Mucosa of descending colon (tissue), 3 donors: ENCODE measurements around the gene STRA6. TPM values are rescaled to one million over a fixed set of nuclear protein-coding genes. Genes with fewer than 3 reads are reported as not detected.

Experiments used
- ATAC-seq: fragments of 200-7000 bp; cut with Tn5 transposase; one replicate; pipeline ENCODE4 v1.9.1; 2020; ENCODE audit warnings: mild to moderate bottlenecking, moderate library complexity
- DNase-seq, 3 donors: peaks; one replicate each; pipeline ENCODE4 v3.0.0-alpha.2; 2020
- H3K36me3 ChIP-seq: fragments of 200-600 bp; one replicate; pipeline ENCODE4 v1.8.0; 2021; ENCODE audit warnings: low read depth, mild to moderate bottlenecking
- H3K4me1 ChIP-seq: fragments of 200-600 bp; one replicate; pipeline ENCODE4 v1.8.0; 2021; ENCODE audit warnings: low read depth, mild to moderate bottlenecking
- H3K4me3 ChIP-seq: fragments of 200-600 bp; one replicate; pipeline ENCODE4 v1.8.0; 2021; ENCODE audit warnings: mild to moderate bottlenecking
- H3K9me3 ChIP-seq: fragments of 200-600 bp; one replicate; pipeline ENCODE4 v1.8.0; 2021; ENCODE audit warnings: mild to moderate bottlenecking
- intact Hi-C, 2 donors: fragments of 100-400 bp; cut with DNase I in 1 of 2; cut with micrococcal nuclease in 1 of 2; formaldehyde crosslinking; loops; one replicate each; pipeline versions ENCODE4 v1.11.0 to v1.11.1; 2022; cut with DNase I, micrococcal nuclease
- long read RNA-seq, 2 donors: library from polyadenylated mRNA; unstranded; transcript quantifications; one replicate each; pipeline ENCODE4 v2.0.0, GENCODE V29; 2019 to 2021
- total RNA-seq, 3 donors: library from RNA; stranded (reverse); fragmentation: NEBNext Ultra II Directional in 2 of 3; extraction: Animal tissue kit (Norgen Biotek cat#: 25700) in 2 of 3; gene quantifications; one replicate each; pipeline versions ENCODE4 v1.2.1 to v1.2.4, GENCODE V29; 2021 to 2023
- TF ChIP-seq, protein P1 (sequence below): fragments of 200-600 bp; IDR thresholded peaks from one replicate; pipeline ENCODE4 v1.8.0; 2022; ENCODE audit warnings: antibody characterized with exemption, mild to moderate bottlenecking
- donor health status: DM: no; HTN: no; CAD: no; lungs with moderate emphysema.
- donor health status: DM: no; HTN: no; CAD: no.
- donor health status: DM: no; HTN: yes; CAD: no.

Gene STRA6
- under 1 TPM in 1 of 3 donors, not detected in 2; 0.35 TPM for total RNA-seq
- long read RNA-seq, donor 1 = 0 reads
- long read RNA-seq, donor 2 = 0 reads

- no peaks in the 10 kb centered on the region for H3K9me3 ChIP-seq
- no peaks in the 10 kb centered on the region for H3K4me1 ChIP-seq
- ATAC-seq (peak; percentile 60), DNase-seq (peak in 1 of 3 donors; percentile 26)
- TF ChIP-seq, protein P1, sequence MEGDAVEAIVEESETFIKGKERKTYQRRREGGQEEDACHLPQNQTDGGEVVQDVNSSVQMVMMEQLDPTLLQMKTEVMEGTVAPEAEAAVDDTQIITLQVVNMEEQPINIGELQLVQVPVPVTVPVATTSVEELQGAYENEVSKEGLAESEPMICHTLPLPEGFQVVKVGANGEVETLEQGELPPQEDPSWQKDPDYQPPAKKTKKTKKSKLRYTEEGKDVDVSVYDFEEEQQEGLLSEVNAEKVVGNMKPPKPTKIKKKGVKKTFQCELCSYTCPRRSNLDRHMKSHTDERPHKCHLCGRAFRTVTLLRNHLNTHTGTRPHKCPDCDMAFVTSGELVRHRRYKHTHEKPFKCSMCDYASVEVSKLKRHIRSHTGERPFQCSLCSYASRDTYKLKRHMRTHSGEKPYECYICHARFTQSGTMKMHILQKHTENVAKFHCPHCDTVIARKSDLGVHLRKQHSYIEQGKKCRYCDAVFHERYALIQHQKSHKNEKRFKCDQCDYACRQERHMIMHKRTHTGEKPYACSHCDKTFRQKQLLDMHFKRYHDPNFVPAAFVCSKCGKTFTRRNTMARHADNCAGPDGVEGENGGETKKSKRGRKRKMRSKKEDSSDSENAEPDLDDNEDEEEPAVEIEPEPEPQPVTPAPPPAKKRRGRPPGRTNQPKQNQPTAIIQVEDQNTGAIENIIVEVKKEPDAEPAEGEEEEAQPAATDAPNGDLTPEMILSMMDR = no peak
- H3K4me3 ChIP-seq = no peak within 1 kb of the TSS
- H3K36me3 ChIP-seq = no peaks in the 10 kb centered on the region
- intact Hi-C loops = no loop called here
These were observed at the start of gene STRA6 for GRCh38 chr15:74202452-74203401. Gene STRA6 (minus strand): TSS chr15:74202787. CDS start chr15:74202267, 520 bp downstream.

- H3K9me3 ChIP-seq = no peaks in the 10 kb centered on the region
- DNase-seq (no peak), ATAC-seq (no peak)
- no peak overlapping the region for H3K4me3 ChIP-seq
- TF ChIP-seq, protein P1 = no peak
- intact Hi-C loops = no loop called here
- no peaks in the 10 kb centered on the region for H3K4me1 ChIP-seq
- no peaks in the 10 kb centered on the region for H3K36me3 ChIP-seq
These were observed 49.7 kb upstream of the STRA6 start for GRCh38 chr15:74252291-74252690.

DNA sequence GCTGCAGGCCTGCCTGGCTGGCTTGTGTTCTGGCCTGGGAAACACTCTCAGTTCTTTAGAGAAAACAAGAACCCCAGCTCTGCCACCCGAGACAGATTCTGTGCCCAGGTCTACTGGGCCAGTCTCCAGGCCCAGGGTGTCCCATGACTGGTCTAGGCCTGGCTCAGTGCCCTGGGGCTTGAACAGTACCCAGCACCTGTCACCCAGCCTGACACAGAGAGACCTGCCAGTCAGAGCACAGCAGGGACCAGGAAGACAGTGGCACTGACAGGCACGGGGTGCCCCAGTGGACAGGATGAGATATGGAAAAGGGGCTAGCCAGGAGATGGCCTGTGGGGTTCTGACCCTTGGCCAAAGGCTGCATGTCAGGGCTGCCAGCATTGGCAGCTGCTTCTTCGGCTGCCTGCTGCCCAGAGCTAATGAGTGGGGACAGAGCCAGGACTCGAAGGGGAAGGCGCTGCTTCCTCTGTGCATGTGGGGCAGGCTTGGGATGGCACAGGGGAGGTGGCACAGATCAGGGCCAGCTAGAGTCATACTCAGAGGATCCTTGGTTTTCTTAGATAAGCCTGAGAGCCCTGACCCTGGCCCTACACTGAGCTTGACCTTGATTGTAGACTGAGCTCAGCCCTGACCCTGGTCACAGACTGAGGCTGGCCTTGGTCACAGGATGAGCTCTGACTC is 48.7 kb upstream of the STRA6 start:
- H3K36me3 ChIP-seq = no peaks in the 10 kb centered on the region
- no peak overlapping the region for H3K4me3 ChIP-seq
- intact Hi-C loops = no loop called here
- H3K9me3 ChIP-seq = no peaks in the 10 kb centered on the region
- TF ChIP-seq, protein P1 = no peak
- DNase-seq (no peak), ATAC-seq (peak; percentile 16)
- no peaks in the 10 kb centered on the region for H3K4me1 ChIP-seq

DNA sequence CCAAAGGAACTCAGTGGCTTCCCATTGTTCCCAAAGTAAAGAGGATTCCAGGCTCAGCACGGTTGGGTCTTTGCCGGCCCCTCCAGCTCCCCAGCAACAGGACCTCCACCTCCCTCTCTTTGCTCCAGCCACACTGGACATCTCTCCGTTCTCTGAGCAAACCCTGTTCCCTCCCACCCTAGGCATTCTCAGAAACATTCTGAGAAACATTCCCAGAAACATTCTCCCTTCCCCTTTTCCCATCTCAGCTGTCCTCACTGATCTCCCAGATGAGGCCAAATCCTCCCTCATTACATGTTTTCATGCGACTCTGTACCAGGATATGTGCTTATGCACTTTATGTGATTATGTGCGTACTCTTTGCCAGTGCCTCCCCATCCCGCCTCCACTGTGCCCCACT is 47.7 kb upstream of the STRA6 start:
- TF ChIP-seq, protein P1 = no peak
- Histone ChIP-seq H3K4me3 (no peak overlapping the region), H3K9me3 (no peaks in the 10 kb centered on the region), H3K4me1 (no peaks in the 10 kb centered on the region), H3K36me3 (no peaks in the 10 kb centered on the region)
- intact Hi-C loops = no loop called here
- ATAC-seq (no peak), DNase-seq (no peak)

DNA sequence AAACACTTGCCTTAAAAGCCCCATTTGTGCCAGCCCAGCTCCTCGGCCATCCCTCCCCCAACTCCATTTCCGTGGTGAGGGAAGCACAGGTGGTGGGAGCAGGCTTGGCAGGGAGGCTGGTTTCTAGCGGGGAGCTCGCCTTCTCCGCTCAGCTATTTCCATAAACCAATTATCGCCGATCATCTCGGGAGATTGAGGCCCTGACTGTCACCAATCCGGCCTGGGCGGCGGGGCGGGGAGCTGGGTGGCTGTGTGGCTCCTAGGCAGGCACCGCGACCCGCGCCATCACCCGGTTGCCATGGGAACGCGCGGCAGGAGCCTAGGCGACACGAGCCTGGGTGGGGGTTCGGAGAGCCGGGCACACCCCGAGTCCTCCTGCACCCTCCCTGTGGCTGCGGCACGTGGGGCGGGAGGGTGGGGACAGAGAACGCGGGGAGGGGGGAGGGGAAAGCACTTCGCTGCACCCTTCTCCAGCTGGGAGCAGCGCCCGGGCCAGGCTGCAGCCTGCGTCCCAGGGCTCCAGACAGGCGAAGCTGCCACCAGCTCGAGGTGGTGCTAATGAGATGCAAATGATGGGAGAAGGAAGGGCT is 42.9 kb upstream of the STRA6 start:
- TF ChIP-seq, protein P1 = no peak
- Histone ChIP-seq H3K4me1 (no peaks in the 10 kb centered on the region), H3K4me3 (no peak overlapping the region), H3K9me3 (no peaks in the 10 kb centered on the region), H3K36me3 (no peaks in the 10 kb centered on the region)
- intact Hi-C loops = no loop called here
- ATAC-seq = peak; percentile 20
- no peak for DNase-seq
